HCT116 (cell line): ENCODE measurements around the gene CELA3B. TPM values are rescaled to one million over a fixed set of nuclear protein-coding genes. Genes with fewer than 3 reads are reported as not detected.

Experiments used
- CBX3 ChIP-seq: IDR thresholded peaks from 2 replicates; pipeline ENCODE4 v1.6.1; 2012; ENCODE audit warnings: low read depth
- EZH2 ChIP-seq: fragments of 200-600 bp; sonication (generic); IDR thresholded peaks from 2 replicates; pipeline ENCODE4 v1.6.1; 2017; ENCODE audit warnings: antibody characterized with exemption, mixed run types
- RAD21 ChIP-seq: IDR thresholded peaks from 2 replicates; pipeline ENCODE4 v1.6.1; 2012; ENCODE audit warnings: low read depth, mild to moderate bottlenecking
- TCF7L2 ChIP-seq: IDR thresholded peaks from 2 replicates; pipeline ENCODE4 v1.7.0; 2011; ENCODE audit warnings: borderline replicate concordance, inconsistent platforms; ENCODE audit not compliant: insufficient read depth, insufficient read length; ENCODE audit errors: extremely low read depth
- ZFX ChIP-seq: fragments of 450-650 bp; IDR thresholded peaks from 2 replicates; pipeline ENCODE4 v1.6.1; 2017
- total RNA-seq: library from RNA; stranded (reverse); gene quantifications from one replicate; pipeline ENCODE4 v1.2.1, GENCODE V29; 2021; ENCODE audit not compliant: unreplicated experiment
- TF ChIP-seq, protein P1 (sequence below): IDR thresholded peaks from 2 replicates; pipeline ENCODE4 v1.6.1; 2012; ENCODE audit warnings: low read depth

Gene CELA3B
- total RNA-seq, 1 experiment from 2014 or later = 5.3 TPM

DNA sequence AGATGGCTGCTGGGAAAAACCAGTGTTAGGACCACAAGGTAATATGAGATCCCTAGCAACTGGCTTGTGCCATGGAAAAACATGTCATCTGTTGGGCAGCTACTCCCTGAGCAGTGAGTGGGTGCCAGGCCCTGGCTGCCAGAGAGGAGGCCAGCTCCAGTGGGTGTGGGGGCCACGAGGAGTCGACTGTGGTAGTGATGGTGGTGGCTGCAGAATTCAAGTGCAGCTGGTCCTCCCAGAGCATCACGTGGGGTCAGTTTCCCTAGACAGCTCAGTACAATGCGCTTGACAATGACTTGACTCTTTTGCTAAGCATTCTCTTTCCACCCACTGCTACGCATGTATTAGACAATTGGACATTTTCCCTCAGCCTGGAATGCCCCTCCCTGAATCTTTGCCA is 61.2 kb downstream of the CELA3B start (continued):
- TF ChIP-seq, protein P1, sequence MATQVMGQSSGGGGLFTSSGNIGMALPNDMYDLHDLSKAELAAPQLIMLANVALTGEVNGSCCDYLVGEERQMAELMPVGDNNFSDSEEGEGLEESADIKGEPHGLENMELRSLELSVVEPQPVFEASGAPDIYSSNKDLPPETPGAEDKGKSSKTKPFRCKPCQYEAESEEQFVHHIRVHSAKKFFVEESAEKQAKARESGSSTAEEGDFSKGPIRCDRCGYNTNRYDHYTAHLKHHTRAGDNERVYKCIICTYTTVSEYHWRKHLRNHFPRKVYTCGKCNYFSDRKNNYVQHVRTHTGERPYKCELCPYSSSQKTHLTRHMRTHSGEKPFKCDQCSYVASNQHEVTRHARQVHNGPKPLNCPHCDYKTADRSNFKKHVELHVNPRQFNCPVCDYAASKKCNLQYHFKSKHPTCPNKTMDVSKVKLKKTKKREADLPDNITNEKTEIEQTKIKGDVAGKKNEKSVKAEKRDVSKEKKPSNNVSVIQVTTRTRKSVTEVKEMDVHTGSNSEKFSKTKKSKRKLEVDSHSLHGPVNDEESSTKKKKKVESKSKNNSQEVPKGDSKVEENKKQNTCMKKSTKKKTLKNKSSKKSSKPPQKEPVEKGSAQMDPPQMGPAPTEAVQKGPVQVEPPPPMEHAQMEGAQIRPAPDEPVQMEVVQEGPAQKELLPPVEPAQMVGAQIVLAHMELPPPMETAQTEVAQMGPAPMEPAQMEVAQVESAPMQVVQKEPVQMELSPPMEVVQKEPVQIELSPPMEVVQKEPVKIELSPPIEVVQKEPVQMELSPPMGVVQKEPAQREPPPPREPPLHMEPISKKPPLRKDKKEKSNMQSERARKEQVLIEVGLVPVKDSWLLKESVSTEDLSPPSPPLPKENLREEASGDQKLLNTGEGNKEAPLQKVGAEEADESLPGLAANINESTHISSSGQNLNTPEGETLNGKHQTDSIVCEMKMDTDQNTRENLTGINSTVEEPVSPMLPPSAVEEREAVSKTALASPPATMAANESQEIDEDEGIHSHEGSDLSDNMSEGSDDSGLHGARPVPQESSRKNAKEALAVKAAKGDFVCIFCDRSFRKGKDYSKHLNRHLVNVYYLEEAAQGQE = no peak
- TF ChIP-seq CBX3 (no peak), EZH2 (no peak), ZFX (no peak), RAD21 (no peak), TCF7L2 (no peak)

Other genes with a start within 250 kb of the CELA3B start
- 54.8 TPM for gene USP48, start 193.9 kb upstream of the CELA3B start, total RNA-seq
- not detected for gene LDLRAD2, start 164.8 kb upstream of the CELA3B start, total RNA-seq
- 55.7 TPM for gene HSPG2, start 39.7 kb upstream of the CELA3B start, total RNA-seq
- gene CELA3A, start 24.6 kb downstream of the CELA3B start, total RNA-seq = 9.0 TPM
- gene CDC42, start 75.7 kb downstream of the CELA3B start, total RNA-seq = 217 TPM
- gene WNT4, start 166.1 kb downstream of the CELA3B start, total RNA-seq = 1.5 TPM